Measurements from ENCODE around the gene SLC9A8. TPM values are rescaled to one million over a fixed set of nuclear protein-coding genes. Genes with fewer than 3 reads are reported as not detected.

The SLC9A8 gene
- total and polyA plus RNA-seq, 2 of the 8 experiments (the other 6 are each of a cell fraction or from before 2014, with no cell fraction given) = 3.2 to 6.2 TPM

- no peak overlapping the region; a peak in 1 of 7 replicates for H3K9ac ChIP-seq (replicated peaks in 1 of 4; ENCODE audit: extremely low read depth in 1 of 4, low read depth in 3 of 4, low read length in 3 of 4)
- peak overlapping the region; percentile 71 to 99 (median 96); a peak in 7 of 8 replicates for H3K4me3 ChIP-seq (ENCODE audit: extremely low read depth in 1 of 4, insufficient read depth in 2 of 4, low read depth in 3 of 4, low read length in 4 of 4)
- H3K4me2 ChIP-seq (ENCODE audit: insufficient read depth in 1 of 2, low read depth in 2 of 2, low read length in 2 of 2) = peak overlapping the region; percentile 57 to 99
- peaks cover 4 to 35% of the 10 kb centered on the region in 2 experiments; a peak in 3 of 4 replicates for H3K79me2 ChIP-seq (ENCODE audit: control insufficient read depth in 1 of 2, insufficient read depth in 2 of 2, low read length in 2 of 2)
- DNase-seq (ENCODE audit: low read depth in 1 of 2, low spot score in 2 of 2) (no peak), FAIRE-seq (no peak)
- no peak overlapping the region for H3K14ac ChIP-seq (ENCODE audit: insufficient read length)
- peaks cover 8% of the 10 kb centered on the region for H3K23me2 ChIP-seq (ENCODE audit: low read depth, low read length)
- no peaks in the 10 kb centered on the region for H3K9me3 ChIP-seq (ENCODE audit: insufficient read depth in 2 of 2, low read depth in 1 of 2, low read length in 1 of 2)
- CTCF ChIA-PET (ENCODE audit: partially characterized antibody) = interaction anchor here (0.6 to 1.9 kb wide), 14 partner anchors 8 to 666 kb away, joined by 3 to 6 read pairs (median 3); no protein-coding TSS in a partner anchor
- H3K36me3 ChIP-seq (ENCODE audit: control insufficient read depth in 2 of 4, insufficient read depth in 4 of 4, low read length in 3 of 4) = no peaks in the 10 kb centered on the region
- no peaks in the 10 kb centered on the region for H3K27me3 ChIP-seq (replicated peaks in 1 of 4; ENCODE audit: control insufficient read depth in 3 of 4, extremely low read depth in 1 of 4, insufficient read depth in 3 of 4, low read length in 3 of 4)
- H2AFZ ChIP-seq (ENCODE audit: low read length) = no peak overlapping the region
- no peak overlapping the region for H2BK12ac ChIP-seq (ENCODE audit: low read depth, low read length)
- H3K56ac ChIP-seq (replicated peaks; ENCODE audit: insufficient read length, low read depth, low read length) = no peak overlapping the region
- H3K4me1 ChIP-seq (replicated peaks in 1 of 4; ENCODE audit: control insufficient read depth in 3 of 4, insufficient read depth in 4 of 4, low read length in 3 of 4) = peaks cover 0 to 6% (median 3%) of the 10 kb centered on the region in 4 experiments; a peak in 2 of 7 replicates
- no peak overlapping the region for H4K5ac ChIP-seq (ENCODE audit: insufficient read length, low read depth, low read length)
- no peak overlapping the region for H2BK120ac ChIP-seq (replicated peaks; ENCODE audit: low read depth, low read length)
- no peak overlapping the region for H2BK15ac ChIP-seq (ENCODE audit: low read length)
- peak overlapping the region; percentile 100; the same call in 1 of the 2 replicates for H2BK5ac ChIP-seq (ENCODE audit: low read depth, low read length)
- peaks cover 0 to 7% of the 10 kb centered on the region in 2 experiments for H4K20me1 ChIP-seq (replicated peaks in 1 of 2; ENCODE audit: control insufficient read depth in 1 of 2, insufficient read depth in 2 of 2, low read length in 2 of 2)
- no peak overlapping the region for H4K91ac ChIP-seq (replicated peaks; ENCODE audit: insufficient read length, low read length)
- no peak overlapping the region for H2BK20ac ChIP-seq (ENCODE audit: low read length)
- H3K4ac ChIP-seq (replicated peaks; ENCODE audit: insufficient read length, low read depth, low read length) = peak overlapping the region; percentile 72
- no peak overlapping the region for H4K8ac ChIP-seq (ENCODE audit: extremely low read depth, insufficient read depth, low read length)
- H3K23ac ChIP-seq (ENCODE audit: insufficient read length) = no peak overlapping the region
- POLR2A ChIA-PET (ENCODE audit: partially characterized antibody) = interaction anchor here (0.7 to 3.8 kb wide), 6 partner anchors 10 to 133 kb away, joined by 3 to 17 read pairs (median 4); partner anchors contain the start of gene RNF114
- no peak overlapping the region for H2AK5ac ChIP-seq (ENCODE audit: low read depth, low read length)
- H3K18ac ChIP-seq (ENCODE audit: extremely low read depth, low read length) = no peak overlapping the region
- peaks cover 6% of the 10 kb centered on the region for H3K79me1 ChIP-seq (ENCODE audit: low read depth, low read length)
- no peak overlapping the region for H3K27ac ChIP-seq (ENCODE audit: low read depth, low read length)
- WGBS, 2 experiments (ENCODE audit: extremely low coverage in 1 of 2, insufficient coverage in 1 of 2, insufficient read length in 1 of 2, insufficient replicate concordance in 2 of 2, low coverage in 1 of 2, low lambda C conversion rate in 2 of 2, missing lambda C conversion rate in 1 of 2) = 74% methylated on average over 14 of the region's 19 CpGs; no CpG with 5 or more reads in 1 of the 2 experiments
- TF ChIP-seq CHD1 (IDR thresholded peaks at IDR 0.05; ENCODE audit: low read depth, low read length) (no peak), BRCA1 (IDR thresholded peaks at IDR 0.05; ENCODE audit: low read depth, low read length) (no peak), HDAC2 (IDR thresholded peaks at IDR 0.05; ENCODE audit: borderline replicate concordance in 1 of 2, low read depth in 2 of 2, low read length in 2 of 2) (no peak), SUZ12 (IDR thresholded peaks at IDR 0.05; ENCODE audit: low read length) (no peak), MAX (IDR thresholded peaks at IDR 0.05) (no peak), KDM4A (IDR thresholded peaks at IDR 0.05; ENCODE audit: low read depth, low read length, severe bottlenecking) (no peak), NRF1 (IDR thresholded peaks at IDR 0.05; ENCODE audit: low read depth, low read length) (no peak), YY1 (IDR thresholded peaks at IDR 0.05; ENCODE audit: low read depth, low read length) (no peak), KDM1A (IDR thresholded peaks at IDR 0.05; ENCODE audit: borderline replicate concordance, low read length) (no peak), TCF12 (IDR thresholded peaks at IDR 0.05; ENCODE audit: low read depth, low read length) (no peak)
Measured at GRCh38 chr20:49916146-49917002, 103.7 kb downstream of the SLC9A8 start.

Data from H1 (cell line).